Gastroesophageal sphincter (tissue), 4 donors: ENCODE measurements around the gene ROR2. TPM values are rescaled to one million over a fixed set of nuclear protein-coding genes. Genes with fewer than 3 reads are reported as not detected.

ENCODE experiments used
- ATAC-seq: fragments of 150-250 bp; one replicate; pipeline ENCODE4 v1.9.1; 2016; ENCODE audit warnings: mild to moderate bottlenecking, moderate library complexity
- H3K27ac ChIP-seq, 4 donors: fragments of 200-600 bp; sonication (generic) in 3 of 4; 1 replicate in 3 of 4; 2 replicates in 1 of 4; pipeline ENCODE4 v1.5.1; 2016 to 2019
- H3K27me3 ChIP-seq: fragments of 200-600 bp; sonication (generic); one replicate; pipeline ENCODE4 v1.5.1; 2019
- H3K36me3 ChIP-seq, 2 donors: fragments of 200-600 bp; sonication (generic); one replicate each; pipeline ENCODE4 v1.5.1; 2019; ENCODE audit warnings: control low read depth in 1 of 2
- H3K4me1 ChIP-seq, 3 donors: fragments of 200-600 bp; sonication (generic); 1 replicate in 2 of 3; 2 replicates in 1 of 3; pipeline ENCODE4 v1.5.1; 2016 to 2019; ENCODE audit warnings: control low read depth in 2 of 3
- H3K4me3 ChIP-seq, 2 donors: fragments of 200-600 bp; sonication (generic); one replicate each; pipeline ENCODE4 v1.5.1; 2019; ENCODE audit warnings: mild to moderate bottlenecking in 1 of 2, moderate library complexity in 1 of 2
- H3K9me3 ChIP-seq, 3 donors: fragments of 200-600 bp; sonication (generic); one replicate each; pipeline ENCODE4 v1.5.1; 2017 to 2019; ENCODE audit warnings: control low read depth in 2 of 3
- EP300 ChIP-seq: sonication (generic); formaldehyde crosslinking; IDR thresholded peaks from one replicate; pipeline ENCODE4 v1.6.1; 2017; ENCODE audit warnings: antibody characterized with exemption, mild to moderate bottlenecking
- POLR2A ChIP-seq, 2 donors: fragments of 450-650 bp; IDR thresholded peaks; one replicate each; pipeline ENCODE4 v1.6.1; 2017; ENCODE audit warnings: antibody characterized with exemption in 2 of 2, mild to moderate bottlenecking in 2 of 2, moderate library complexity in 1 of 2
- POLR2AphosphoS5 ChIP-seq: sonication (generic); formaldehyde crosslinking; IDR thresholded peaks from one replicate; pipeline ENCODE4 v1.6.1; 2017; ENCODE audit warnings: antibody characterized with exemption
- whole genome bisulfite sequencing, 2 donors: methylation state at CpG; one replicate each; pipeline ENCODE4 v1.1.5; 2018; ENCODE audit warnings: low coverage in 1 of 2; 5-methylcytosine and 5-hydroxymethylcytosine counted together
- total RNA-seq, 4 donors: library from RNA; depleted of rRNA; stranded (reverse); fragments of >200 nt; gene quantifications; one replicate each; pipeline ENCODE4 v1.1.0, GENCODE V29; 2016
- TF ChIP-seq, protein P1 (sequence below), 4 experiments: fragments of 200-600 bp in 2 of 4; fragments of 450-650 bp in 2 of 4; sonication (generic) in 1 of 4; IDR thresholded peaks; one replicate each; pipeline ENCODE4 v1.5.1; 2017 to 2019; ENCODE audit warnings: antibody characterized with exemption in 4 of 4, mild to moderate bottlenecking in 2 of 4, moderate library complexity in 2 of 4

Gene ROR2
- total RNA-seq, 4 donors from 2014 or later = 40.8 to 69.1 (median 63.2) TPM

DNA sequence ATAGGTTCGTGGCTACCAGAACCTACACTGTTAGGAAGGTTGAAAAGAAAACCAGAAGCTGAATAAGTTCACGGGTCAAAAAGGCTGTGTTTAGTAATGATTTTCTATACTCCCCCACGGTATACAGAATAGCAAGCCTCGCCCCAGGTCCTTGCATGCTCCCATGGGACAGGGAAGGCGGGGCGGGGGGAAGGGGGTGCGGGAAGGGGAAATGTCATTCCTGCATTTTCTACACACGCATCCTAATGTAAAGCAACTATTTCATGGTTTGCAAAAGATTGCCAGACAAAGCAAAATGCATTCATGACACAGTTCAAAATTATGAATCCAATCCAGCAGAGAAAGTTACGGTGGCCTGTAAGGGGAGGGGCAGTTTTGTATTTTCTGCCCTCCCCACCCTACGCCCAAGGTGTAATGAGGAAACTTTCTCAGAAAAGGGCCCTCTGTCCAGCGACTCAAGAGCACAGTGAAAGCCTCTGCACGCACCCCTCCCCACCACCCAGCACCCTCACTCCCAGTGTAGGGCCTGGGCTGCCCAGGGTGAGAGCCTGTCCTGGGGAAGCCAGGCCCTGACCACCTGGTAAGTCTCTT, 105.2 kb downstream of the ROR2 start:
- H3K36me3 ChIP-seq = no peaks in the 10 kb centered on the region
- 49 to 62% methylated on average over 6 to 10 of the region's 12 CpGs for WGBS, 2 donors
- no peak for TF ChIP-seq POLR2A (IDR thresholded peaks at IDR 0.05)
- TF ChIP-seq, protein P1, sequence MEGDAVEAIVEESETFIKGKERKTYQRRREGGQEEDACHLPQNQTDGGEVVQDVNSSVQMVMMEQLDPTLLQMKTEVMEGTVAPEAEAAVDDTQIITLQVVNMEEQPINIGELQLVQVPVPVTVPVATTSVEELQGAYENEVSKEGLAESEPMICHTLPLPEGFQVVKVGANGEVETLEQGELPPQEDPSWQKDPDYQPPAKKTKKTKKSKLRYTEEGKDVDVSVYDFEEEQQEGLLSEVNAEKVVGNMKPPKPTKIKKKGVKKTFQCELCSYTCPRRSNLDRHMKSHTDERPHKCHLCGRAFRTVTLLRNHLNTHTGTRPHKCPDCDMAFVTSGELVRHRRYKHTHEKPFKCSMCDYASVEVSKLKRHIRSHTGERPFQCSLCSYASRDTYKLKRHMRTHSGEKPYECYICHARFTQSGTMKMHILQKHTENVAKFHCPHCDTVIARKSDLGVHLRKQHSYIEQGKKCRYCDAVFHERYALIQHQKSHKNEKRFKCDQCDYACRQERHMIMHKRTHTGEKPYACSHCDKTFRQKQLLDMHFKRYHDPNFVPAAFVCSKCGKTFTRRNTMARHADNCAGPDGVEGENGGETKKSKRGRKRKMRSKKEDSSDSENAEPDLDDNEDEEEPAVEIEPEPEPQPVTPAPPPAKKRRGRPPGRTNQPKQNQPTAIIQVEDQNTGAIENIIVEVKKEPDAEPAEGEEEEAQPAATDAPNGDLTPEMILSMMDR (IDR thresholded peaks at IDR 0.05) = no peak
- no peak for TF ChIP-seq POLR2AphosphoS5
- no peak for TF ChIP-seq EP300
- no peaks in the 10 kb centered on the region for H3K27me3 ChIP-seq
- no peaks in the 10 kb centered on the region for H3K9me3 ChIP-seq
- no peak overlapping the region for H3K4me3 ChIP-seq
- peak overlapping the region; percentile 43 to 90 (median 79) for H3K27ac ChIP-seq
- H3K4me1 ChIP-seq = peaks cover 0 to 78% (median 29%) of the 10 kb centered on the region in 3 donors
- ATAC-seq = no peak

DNA sequence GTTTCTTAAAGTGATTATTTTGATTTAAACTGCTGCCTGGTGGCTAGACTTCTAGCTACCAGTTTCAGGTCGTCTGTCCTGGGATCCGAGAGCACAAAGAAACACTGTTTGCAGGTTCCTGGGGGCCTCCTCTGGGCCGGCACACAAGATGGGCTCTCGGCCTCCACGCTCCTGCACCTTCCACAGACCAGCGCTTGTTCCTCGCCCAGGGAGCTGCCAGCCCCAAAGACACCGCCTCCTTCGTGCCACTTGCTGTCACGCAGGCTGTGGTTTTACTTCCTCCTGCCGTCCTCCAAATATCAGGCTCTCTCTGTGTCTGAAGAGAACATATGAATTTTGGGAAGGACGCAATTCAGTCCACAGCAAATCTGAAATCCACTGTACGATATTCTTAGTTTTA, 105.8 kb downstream of the ROR2 start:
- Histone ChIP-seq H3K4me3 (peak overlapping the region in 1 of 2 donors; percentile 22), H3K9me3 (no peaks in the 10 kb centered on the region), H3K27ac (peak overlapping the region; percentile 43 to 90 (median 79)), H3K4me1 (peaks cover 0 to 84% (median 29%) of the 10 kb centered on the region in 3 donors), H3K27me3 (no peaks in the 10 kb centered on the region), H3K36me3 (no peaks in the 10 kb centered on the region)
- TF ChIP-seq POLR2AphosphoS5 (no peak), POLR2A (IDR thresholded peaks at IDR 0.05) (no peak), EP300 (no peak)
- TF ChIP-seq, protein P1 (IDR thresholded peaks at IDR 0.05) = no peak
- 28 to 33% methylated on average over 3 to 4 of the region's 13 CpGs for WGBS, 2 donors
- ATAC-seq = peak; percentile 37

DNA sequence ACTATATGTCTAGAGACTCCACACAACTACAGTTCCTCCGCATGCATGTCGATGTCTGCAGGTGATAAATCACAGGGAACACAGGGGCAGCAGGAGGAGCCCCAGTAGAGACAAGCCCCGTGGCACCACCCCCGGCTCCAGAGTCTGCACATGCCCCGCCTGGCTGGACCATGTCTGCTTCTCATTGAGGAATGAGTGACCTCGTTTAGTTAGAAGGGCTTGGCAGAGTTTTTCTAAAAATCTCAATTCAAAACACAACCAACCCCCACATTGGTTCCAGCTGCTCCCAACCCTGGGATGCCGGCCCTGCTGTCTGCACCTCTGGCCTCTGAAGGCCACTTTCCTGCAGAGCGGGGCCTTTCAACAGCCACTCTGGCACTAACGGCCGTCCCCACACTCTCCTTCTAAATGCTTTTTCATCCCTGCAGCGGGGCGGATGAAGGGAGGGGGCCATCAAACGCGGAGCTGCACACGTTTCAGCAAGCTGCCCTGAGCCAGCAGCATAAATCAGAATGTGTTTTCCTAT, 106.3 kb downstream of the ROR2 start:
- 6% methylated on average over 5 to 10 of the region's 15 CpGs for WGBS, 2 donors
- H3K36me3 ChIP-seq = no peaks in the 10 kb centered on the region
- no peaks in the 10 kb centered on the region for H3K9me3 ChIP-seq
- H3K4me1 ChIP-seq = peaks cover 0 to 85% (median 29%) of the 10 kb centered on the region in 3 donors
- peak overlapping the region; percentile 43 to 90 (median 79) for H3K27ac ChIP-seq
- ATAC-seq = peak; percentile 35
- H3K27me3 ChIP-seq = no peaks in the 10 kb centered on the region
- peak overlapping the region in 1 of 2 donors; percentile 22 for H3K4me3 ChIP-seq
- TF ChIP-seq, protein P1 (IDR thresholded peaks at IDR 0.05) = peak in 1 of 4 experiments; percentile 2
- no peak for TF ChIP-seq EP300

DNA sequence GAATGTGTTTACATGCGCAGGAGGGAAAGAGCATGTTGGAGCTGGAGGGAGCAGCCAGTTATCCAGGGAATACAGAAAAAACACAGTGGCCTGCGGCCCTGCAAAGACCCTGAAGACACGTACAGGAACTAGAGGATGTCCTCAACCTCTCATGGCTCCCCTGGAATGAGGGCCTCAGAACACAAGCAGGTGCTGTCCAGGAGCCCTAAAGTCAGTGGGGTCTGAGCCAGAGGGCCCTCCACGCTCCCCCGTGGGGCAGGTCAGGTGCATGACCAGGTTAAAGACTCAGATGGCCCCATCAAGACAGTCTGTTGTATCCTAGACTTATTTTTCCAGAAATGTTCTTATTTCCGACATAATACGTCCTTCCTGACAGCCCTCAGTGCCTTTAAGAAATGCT, 106.9 kb downstream of the ROR2 start:
- Histone ChIP-seq H3K36me3 (no peaks in the 10 kb centered on the region), H3K4me1 (peaks cover 0 to 85% (median 29%) of the 10 kb centered on the region in 3 donors), H3K27me3 (no peaks in the 10 kb centered on the region), H3K4me3 (no peak overlapping the region), H3K27ac (peak overlapping the region; percentile 43 to 90 (median 79)), H3K9me3 (no peaks in the 10 kb centered on the region)
- WGBS, 2 donors = 38 to 48% methylated on average over 3 to 6 of the region's 7 CpGs
- TF ChIP-seq POLR2A (IDR thresholded peaks at IDR 0.05) = no peak
- TF ChIP-seq, protein P1 (IDR thresholded peaks at IDR 0.05) = no peak
- no peak for ATAC-seq
